Measurements from ENCODE around the gene VIPR2.

GRCh38 chr7:159136442-159136841 lies 8.2 kb downstream of the VIPR2 start:
- TF ChIP-seq CTCF (conservative IDR thresholded peaks at IDR 0.05; ENCODE audit: low read depth in 2 of 2) (no peak), REST (IDR thresholded peaks at IDR 0.05; ENCODE audit: unreplicated experiment) (no peak), NANOG (IDR thresholded peaks at IDR 0.05; ENCODE audit: borderline replicate concordance) (no peak)

Measured in GM23338 (cell line).